SK-N-SH treated with all-trans-retinoic acid at 6 μM for 48 hours (cell line): Measurements from ENCODE around the gene EVPL.

Experiments used
- ATAC-seq: fragments of 200-7000 bp; cut with Tn5 transposase; 3 replicates; pipeline ENCODE4 v1.9.1; 2020; ENCODE audit warnings: mild to moderate bottlenecking, moderate library complexity
- ARNTL ChIP-seq: fragments of 450-650 bp; formaldehyde crosslinking; IDR thresholded peaks from 2 replicates; pipeline ENCODE4 v1.5.0; 2020; ENCODE audit warnings: low read depth, mild to moderate bottlenecking, moderate library complexity, borderline replicate concordance
- BACH2 ChIP-seq: fragments of 250-450 bp; sonication (Bioruptor Pico); IDR thresholded peaks from 2 replicates; pipeline ENCODE4 v1.9.0; 2021; ENCODE audit warnings: mild to moderate bottlenecking, borderline replicate concordance
- CREB5 ChIP-seq: fragments of 250-450 bp; sonication (Bioruptor Pico); IDR thresholded peaks from 2 replicates; pipeline ENCODE4 v1.5.1; 2020; ENCODE audit warnings: low read depth, mild to moderate bottlenecking, moderate library complexity
- CSDC2 ChIP-seq: fragments of 250-450 bp; sonication (Bioruptor Pico); IDR thresholded peaks from 2 replicates; pipeline ENCODE4 v1.5.0; 2020; ENCODE audit warnings: mild to moderate bottlenecking, moderate library complexity
- CSRNP3 ChIP-seq: fragments of 250-450 bp; sonication (Bioruptor Pico); IDR thresholded peaks from 2 replicates; pipeline ENCODE4 v1.5.1; 2021; ENCODE audit warnings: mild to moderate bottlenecking, moderate library complexity
- GLIS3 ChIP-seq: fragments of 250-450 bp; sonication (Bioruptor Pico); IDR thresholded peaks from 2 replicates; pipeline ENCODE4 v1.5.0; 2020; ENCODE audit warnings: mild to moderate bottlenecking, moderate library complexity
- ISL1 ChIP-seq: fragments of 250-450 bp; sonication (Bioruptor Pico); IDR thresholded peaks from 2 replicates; pipeline ENCODE4 v2.1.2; 2022; ENCODE audit warnings: mild to moderate bottlenecking, moderate library complexity
- OSR1 ChIP-seq: fragments of 250-450 bp; sonication (Bioruptor Pico); IDR thresholded peaks from 2 replicates; pipeline ENCODE4 v1.8.0; 2022; ENCODE audit warnings: moderate library complexity, mild to moderate bottlenecking, inconsistent platforms
- PATZ1 ChIP-seq: fragments of 250-450 bp; sonication (Bioruptor Pico); IDR thresholded peaks from 2 replicates; pipeline ENCODE4 v1.8.0; 2020; ENCODE audit warnings: mild to moderate bottlenecking, moderate library complexity, borderline replicate concordance
- POU6F1 ChIP-seq: fragments of 250-450 bp; sonication (Bioruptor Pico); IDR thresholded peaks from 2 replicates; pipeline ENCODE4 v1.8.0; 2021; ENCODE audit warnings: low read depth, mild to moderate bottlenecking, moderate library complexity, borderline replicate concordance
- PPARA ChIP-seq: fragments of 250-450 bp; sonication (Bioruptor Pico); IDR thresholded peaks from 2 replicates; pipeline ENCODE4 v1.5.0; 2020; ENCODE audit warnings: mild to moderate bottlenecking, borderline replicate concordance
- RARB ChIP-seq: fragments of 250-450 bp; sonication (Bioruptor Pico); IDR thresholded peaks from 2 replicates; pipeline ENCODE4 v1.8.0; 2021; ENCODE audit warnings: mild to moderate bottlenecking, moderate library complexity
- SNAI2 ChIP-seq: fragments of 250-450 bp; sonication (Bioruptor Pico); IDR thresholded peaks from 2 replicates; pipeline ENCODE4 v1.5.0; 2020; ENCODE audit warnings: mild to moderate bottlenecking, moderate library complexity
- TCF4 ChIP-seq: fragments of 250-450 bp; sonication (Bioruptor Pico); IDR thresholded peaks from 2 replicates; pipeline ENCODE4 v1.8.0; 2021; ENCODE audit warnings: mild to moderate bottlenecking, moderate library complexity, borderline replicate concordance
- TOX ChIP-seq: fragments of 250-450 bp; sonication (Bioruptor Pico); IDR thresholded peaks from 2 replicates; pipeline ENCODE4 v1.8.0; 2021; ENCODE audit warnings: mild to moderate bottlenecking, moderate library complexity, borderline replicate concordance
- TSHZ2 ChIP-seq: fragments of 250-450 bp; sonication (Bioruptor Pico); IDR thresholded peaks from 2 replicates; pipeline ENCODE4 v1.5.0; 2020; ENCODE audit warnings: mild to moderate bottlenecking, moderate library complexity
- ZC3H10 ChIP-seq: fragments of 250-450 bp; sonication (Bioruptor Pico); IDR thresholded peaks from 2 replicates; pipeline ENCODE4 v1.5.1; 2021; ENCODE audit warnings: mild to moderate bottlenecking, moderate library complexity
- ZFP3 ChIP-seq: fragments of 250-450 bp; sonication (Bioruptor Pico); IDR thresholded peaks from 2 replicates; pipeline ENCODE4 v1.5.0; 2020; ENCODE audit warnings: mild to moderate bottlenecking, moderate library complexity
- ZFP30 ChIP-seq: fragments of 450-650 bp; formaldehyde crosslinking; IDR thresholded peaks from 2 replicates; pipeline ENCODE4 v1.5.0; 2022; ENCODE audit warnings: mild to moderate bottlenecking, moderate library complexity
- ZNF565 ChIP-seq: fragments of 450-650 bp; formaldehyde crosslinking; conservative IDR thresholded peaks from 2 replicates; pipeline ENCODE4 v1.5.0; 2020; ENCODE audit warnings: low read depth, mild to moderate bottlenecking, moderate library complexity
- ZNF8 ChIP-seq: fragments of 450-650 bp; formaldehyde crosslinking; IDR thresholded peaks from 2 replicates; pipeline ENCODE4 v1.5.0; 2020; ENCODE audit warnings: mild to moderate bottlenecking, moderate library complexity

EVPL gene

GRCh38 chr17:75959839-75960511 is 67.1 kb downstream of the EVPL start:
- no peak for ATAC-seq
- TF ChIP-seq ZC3H10 (no peak), OSR1 (CRISPR knock-in tag) (no peak), TOX (no peak), ZFP30 (no peak), TCF4 (CRISPR knock-in tag) (no peak), SNAI2 (CRISPR knock-in tag) (no peak), PPARA (no peak), CSRNP3 (CRISPR knock-in tag) (no peak), ARNTL (CRISPR knock-in tag) (no peak), TSHZ2 (CRISPR knock-in tag) (no peak), PATZ1 (no peak), CREB5 (CRISPR knock-in tag) (no peak), CSDC2 (CRISPR knock-in tag) (no peak), ZNF565 (CRISPR knock-in tag) (no peak), POU6F1 (no peak), BACH2 (CRISPR knock-in tag) (no peak), ZNF8 (CRISPR knock-in tag) (no peak), ISL1 (no peak), GLIS3 (CRISPR knock-in tag) (no peak), ZFP3 (CRISPR knock-in tag) (no peak)

- no peak for TF ChIP-seq ZNF565 (CRISPR knock-in tag)
- no peak for TF ChIP-seq TOX
- TF ChIP-seq SNAI2 (CRISPR knock-in tag), result no peak
- TF ChIP-seq PPARA, result no peak
- TF ChIP-seq CSDC2 (CRISPR knock-in tag), result no peak
- TF ChIP-seq GLIS3 (CRISPR knock-in tag), result no peak
- no peak for TF ChIP-seq ZC3H10
- no peak for TF ChIP-seq PATZ1
- no peak for TF ChIP-seq ZFP3 (CRISPR knock-in tag)
- no peak for TF ChIP-seq RARB (CRISPR knock-in tag)
- TF ChIP-seq CSRNP3 (CRISPR knock-in tag), result no peak
- no peak for TF ChIP-seq ISL1
- no peak for TF ChIP-seq POU6F1
- TF ChIP-seq ZNF8 (CRISPR knock-in tag), result no peak
- no peak for ATAC-seq
Observed at GRCh38 chr17:75959051-75959838, 67.9 kb downstream of the EVPL start.
